Frontal cortex (tissue), 4 donors: ENCODE data around the gene SYT8. TPM values are rescaled to one million over a fixed set of nuclear protein-coding genes. Genes with fewer than 3 reads are reported as not detected.

Experiments
- DNase-seq, 2 donors: peaks; one replicate each; pipeline ENCODE4 v3.0.0; 2012; ENCODE audit warnings: low spot score in 2 of 2
- FAIRE-seq: peaks from 2 replicates; lab custom pipeline; 2012; peaks lifted over from hg19 to GRCh38; lab: Jason Lieb, UNC
- total RNA-seq: library from RNA; depleted of rRNA; stranded (reverse); fragments of >200 nt; gene quantifications from one replicate; pipeline ENCODE4 v1.2.3, GENCODE V29; 2014
- donor health status: control.
- donor health status: control.
- donor health status: control.

SYT8 gene
- total RNA-seq, 1 donor from 2014 or later = not detected

DNA sequence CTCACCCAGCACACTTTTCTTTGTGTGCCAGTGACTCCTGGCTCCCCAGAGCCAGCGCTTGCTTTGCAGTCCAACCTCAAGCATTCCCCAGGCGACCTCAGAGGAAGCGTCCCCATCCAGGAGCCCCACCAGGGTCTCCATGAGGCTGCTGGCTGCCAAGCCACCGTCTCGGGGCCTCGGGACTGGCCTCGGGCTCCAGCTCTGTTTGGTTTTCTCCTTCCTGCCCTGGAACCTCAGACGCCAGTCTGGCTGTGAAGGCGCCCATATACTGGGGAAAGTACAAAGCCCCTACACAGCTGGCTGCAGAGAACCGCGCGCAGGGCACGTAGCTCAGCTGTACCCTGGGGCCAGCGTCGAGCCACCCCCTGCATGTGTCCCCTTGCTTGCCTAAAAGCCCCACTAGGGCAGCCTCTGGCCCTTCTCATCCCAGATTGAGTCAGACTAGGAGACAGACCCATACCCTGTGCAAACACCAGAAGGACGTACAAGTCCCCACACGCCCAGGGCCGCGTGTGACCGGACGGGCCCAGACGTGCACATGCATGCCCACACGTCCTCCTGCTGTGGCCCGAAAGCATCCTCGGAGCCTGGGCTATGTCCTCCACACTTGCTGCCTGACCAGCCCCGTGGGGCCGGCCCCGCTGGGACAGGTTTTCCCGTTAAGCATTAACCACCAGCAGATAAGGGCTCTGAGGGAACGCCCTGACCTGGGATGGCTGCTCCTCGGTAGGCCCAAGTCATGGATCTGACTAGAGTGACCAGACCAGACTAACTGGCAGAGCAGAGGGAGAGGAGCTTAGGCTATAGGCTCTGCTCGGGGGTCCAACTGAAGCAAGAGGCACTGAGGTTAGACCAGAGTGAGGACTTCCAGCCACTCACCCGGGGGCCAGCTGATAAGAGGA, 4.2 kb upstream of the SYT8 start:
- DNase-seq (no peak), FAIRE-seq (no peak)

DNA sequence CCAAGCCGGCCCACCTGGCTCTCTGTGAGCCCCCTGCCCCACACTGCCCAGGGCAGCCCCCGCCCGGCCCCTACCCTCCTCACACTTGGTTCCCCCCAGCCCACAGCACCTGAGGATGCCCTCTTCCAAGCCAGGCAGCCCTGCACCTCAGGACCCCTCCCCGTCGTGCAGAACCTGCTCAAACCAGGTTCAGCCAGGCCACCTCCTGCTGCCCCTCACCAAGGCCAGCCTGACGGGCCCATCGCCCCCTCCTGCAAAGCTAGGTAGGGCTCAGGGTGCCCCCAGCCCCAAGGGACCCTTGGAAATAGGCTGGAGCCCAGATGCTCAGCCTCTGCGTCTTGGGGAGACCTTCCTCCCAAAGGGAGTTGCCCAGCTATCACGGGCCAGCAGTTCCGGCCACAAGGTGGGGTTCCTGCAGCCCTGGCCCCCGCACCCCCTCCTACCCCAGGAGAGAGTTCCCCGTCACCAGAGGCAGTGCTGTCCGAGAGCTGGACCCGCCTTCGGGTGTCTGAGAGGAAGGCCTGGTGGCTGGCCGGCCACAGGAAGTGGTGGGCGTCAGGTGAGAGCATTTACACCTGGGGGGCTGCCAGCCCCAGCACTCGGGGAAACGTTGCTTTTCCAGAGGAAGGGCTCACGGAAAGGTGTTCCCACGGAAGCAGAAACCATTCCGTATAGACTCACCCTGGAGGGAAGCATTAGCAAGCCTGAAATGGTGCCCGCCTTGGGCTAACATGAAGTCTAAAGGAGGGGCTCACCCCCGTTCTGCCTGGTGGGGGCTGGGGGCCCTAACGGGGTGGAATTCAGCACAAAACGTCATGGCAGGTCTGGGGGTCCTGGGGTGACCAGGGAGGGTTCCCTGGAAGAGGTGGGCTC, 3.2 kb upstream of the SYT8 start:
- no peak for FAIRE-seq
- no peak for DNase-seq

DNA sequence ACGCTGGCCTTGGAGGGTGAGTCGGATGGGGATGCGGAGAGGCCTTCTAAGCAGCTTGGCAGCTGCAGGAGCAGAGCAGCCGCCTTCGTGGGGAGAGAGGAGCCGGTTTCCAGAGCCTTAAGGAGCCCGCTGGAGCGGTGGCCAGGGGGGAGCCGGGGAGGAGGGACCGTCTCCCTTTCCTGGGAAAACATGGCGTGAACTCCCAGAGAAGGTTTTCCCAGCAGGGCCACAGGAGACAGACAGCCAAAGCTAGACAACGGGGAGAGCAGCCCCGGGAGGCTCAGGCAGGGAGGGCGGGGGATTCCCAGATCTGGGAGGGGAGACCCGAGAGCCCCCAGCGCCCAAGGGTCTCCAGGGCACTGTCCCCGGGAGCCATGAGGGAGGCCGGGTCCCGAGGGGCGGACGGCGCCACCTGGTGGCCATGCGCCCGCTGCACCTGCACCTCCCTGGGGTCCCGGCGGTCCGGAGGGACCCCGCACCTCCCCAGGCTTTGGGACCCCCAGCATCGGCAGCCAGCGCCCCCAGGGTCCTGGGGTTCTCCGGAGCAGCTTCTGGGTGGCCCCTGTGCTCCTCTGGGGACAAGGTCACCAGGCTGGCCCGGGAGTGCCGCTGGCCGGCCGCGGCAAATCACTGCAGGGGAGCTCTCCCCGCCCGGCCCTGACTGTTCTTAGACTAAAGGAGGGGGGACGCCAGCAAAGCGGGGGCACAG, 2.4 kb upstream of the SYT8 start:
- no peak for FAIRE-seq
- DNase-seq = peak; percentile 83 to 86

DNA sequence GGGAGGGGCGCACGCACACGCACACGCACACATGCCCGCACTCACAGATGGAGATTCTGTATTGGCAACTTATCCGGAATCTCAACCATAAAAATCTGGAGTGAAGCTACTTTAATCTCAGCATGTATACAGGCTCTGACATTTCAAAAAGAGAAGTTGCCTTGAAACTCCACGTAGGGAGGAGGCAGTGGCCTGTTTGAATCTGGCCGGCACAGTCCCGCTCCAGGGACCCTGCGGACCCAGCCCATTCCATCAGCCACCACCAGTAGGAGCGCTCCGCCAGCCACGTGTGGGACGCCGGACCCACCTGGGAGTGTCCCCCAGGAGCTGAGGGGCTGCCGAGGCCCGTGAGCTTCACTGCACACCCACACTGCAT, 1.9 kb upstream of the SYT8 start:
- FAIRE-seq = no peak
- DNase-seq = no peak

DNA sequence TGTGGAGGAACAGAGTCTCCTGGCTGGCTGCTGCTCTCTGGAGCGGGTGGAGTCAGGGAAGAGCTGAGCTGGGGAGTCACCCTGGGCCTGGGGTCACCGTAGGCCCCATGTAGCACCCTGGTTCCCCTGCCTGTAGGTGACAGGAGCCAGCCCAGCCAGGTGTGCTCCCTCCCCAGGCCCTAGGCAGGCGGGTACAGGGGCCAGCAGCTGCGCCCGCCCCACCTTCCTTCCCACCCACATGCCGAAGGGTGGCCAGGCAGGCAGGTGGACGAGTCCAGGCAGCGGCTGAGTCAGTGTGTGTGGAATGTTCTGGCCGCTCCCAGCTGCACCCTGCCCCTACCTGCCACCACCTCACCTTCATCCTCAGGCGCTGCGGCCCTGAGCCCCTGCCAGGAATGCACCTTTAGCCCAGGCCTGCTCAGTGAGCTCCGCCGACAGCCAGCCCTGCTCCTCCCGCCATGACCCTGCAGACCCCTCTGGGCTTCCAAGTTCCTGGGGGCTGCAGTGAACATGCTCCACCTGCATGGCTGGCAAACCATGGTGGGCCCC, 654 bp upstream of the SYT8 start:
- FAIRE-seq (no peak), DNase-seq (no peak)

DNA sequence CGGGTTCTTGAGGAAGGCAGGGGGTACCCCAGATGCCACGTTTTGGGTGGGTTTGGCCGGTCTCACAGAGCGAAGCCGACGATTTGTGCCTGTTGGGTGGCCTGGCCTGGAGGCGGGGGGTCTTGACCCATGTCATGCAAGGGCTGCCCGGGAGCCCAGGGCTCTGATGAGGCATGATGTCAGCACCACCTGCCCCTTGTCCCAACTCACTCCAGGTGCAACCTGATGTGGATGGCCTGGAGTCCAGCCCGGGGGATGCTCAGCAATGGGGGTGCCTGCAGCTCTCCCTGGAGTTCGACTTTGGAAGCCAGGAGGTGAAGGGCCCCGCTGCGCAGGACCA, 851 bp downstream of the SYT8 start:
- DNase-seq (no peak), FAIRE-seq (no peak)

DNA sequence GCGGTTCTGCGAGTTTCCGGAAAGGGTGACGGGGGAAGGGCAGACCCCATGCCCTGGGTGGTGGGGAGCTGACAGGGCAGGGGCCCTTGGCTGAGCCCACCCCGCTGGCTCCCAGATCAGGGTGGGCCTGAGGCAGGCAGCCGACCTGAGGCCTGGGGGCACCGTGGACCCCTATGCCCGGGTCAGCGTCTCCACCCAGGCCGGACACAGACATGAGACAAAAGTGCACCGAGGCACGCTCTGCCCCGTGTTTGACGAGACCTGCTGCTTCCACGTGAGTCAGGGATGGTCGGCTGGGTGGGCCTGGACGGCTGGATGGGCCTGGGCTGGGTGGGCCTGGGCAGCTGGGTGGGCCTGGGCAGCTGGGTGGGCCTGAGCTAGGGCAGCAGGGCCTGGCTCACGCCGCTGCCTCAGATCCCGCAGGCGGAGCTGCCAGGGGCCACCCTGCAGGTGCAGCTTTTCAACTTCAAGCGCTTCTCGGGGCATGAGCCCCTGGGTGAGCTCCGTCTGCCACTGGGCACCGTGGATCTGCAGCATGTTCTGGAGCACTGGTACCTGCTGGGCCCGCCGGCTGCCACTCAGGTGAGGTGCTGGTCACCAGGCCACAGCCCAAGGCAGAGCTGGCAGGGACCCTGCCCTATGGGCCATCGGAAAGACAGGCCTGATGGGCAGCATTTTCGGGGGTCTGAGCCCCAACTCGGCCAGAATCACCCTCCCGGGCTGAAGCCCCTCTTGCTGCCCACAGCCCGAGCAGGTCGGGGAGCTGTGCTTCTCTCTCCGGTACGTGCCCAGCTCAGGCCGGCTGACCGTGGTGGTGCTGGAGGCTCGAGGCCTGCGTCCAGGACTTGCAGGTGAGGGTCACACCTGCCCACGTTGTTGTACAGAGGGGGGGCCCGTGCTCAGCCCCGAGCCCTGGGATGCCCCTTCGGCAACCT, 1.5 kb downstream of the SYT8 start:
- no peak for DNase-seq
- no peak for FAIRE-seq

DNA sequence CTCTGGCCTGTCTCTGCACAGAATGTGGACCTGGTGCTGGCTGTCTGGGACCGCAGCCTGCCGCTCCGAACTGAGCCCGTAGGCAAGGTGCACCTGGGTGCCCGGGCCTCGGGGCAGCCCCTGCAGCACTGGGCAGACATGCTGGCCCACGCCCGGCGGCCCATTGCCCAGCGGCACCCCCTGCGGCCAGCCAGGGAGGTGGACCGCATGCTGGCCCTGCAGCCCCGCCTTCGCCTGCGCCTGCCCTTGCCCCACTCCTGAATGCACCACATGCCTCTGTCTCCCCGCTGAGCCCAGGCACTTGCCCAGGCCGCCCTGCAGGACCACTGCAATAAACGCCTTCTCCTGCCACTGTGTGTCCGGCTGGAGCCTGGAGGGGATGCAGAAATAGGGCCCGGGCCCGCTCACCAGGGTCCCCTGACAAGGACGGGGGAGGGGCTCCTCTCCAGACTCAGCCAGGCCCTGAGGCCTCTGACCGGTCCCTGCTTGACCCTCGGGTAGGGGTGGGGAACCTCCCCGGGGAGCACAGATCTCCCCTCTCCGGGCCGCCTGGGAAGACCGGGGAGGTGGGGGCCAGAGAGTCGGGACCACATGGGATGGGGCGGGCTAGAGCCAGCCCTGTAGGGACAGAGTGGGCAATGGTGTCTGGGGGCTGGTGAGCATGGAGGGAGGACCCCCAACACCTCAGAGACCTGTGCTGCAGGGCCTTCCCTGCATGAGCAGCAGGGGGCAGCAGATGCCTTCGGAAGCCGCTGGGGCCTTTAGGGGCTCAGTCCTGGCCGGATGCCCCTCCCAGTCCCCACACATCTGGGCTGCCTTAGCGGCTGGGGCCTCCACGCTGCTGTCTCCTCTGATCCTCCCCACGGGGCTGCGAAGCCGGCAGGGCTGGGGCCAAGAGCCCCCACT, 2.6 kb downstream of the SYT8 start:
- DNase-seq (peak; percentile 77 to 83), FAIRE-seq (no peak)

DNA sequence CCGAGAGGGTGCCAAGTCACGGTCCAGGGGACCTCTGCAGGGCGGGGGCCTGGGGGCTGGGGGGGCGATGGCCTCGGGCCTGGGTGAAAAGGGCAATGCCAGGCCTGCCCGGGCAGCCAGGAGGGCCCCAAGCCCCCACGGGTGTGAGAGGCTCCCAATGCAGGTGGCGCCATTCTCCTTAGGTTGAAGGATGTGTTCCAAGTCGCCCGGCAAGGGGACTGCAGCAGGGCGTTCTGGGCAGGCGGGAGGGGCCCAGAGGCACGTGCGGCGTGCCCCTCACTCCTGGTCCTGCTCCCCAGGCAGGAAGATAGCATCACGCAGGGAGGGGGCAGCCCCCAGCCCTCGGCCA, 3.3 kb downstream of the SYT8 start:
- DNase-seq = no peak
- no peak for FAIRE-seq

DNA sequence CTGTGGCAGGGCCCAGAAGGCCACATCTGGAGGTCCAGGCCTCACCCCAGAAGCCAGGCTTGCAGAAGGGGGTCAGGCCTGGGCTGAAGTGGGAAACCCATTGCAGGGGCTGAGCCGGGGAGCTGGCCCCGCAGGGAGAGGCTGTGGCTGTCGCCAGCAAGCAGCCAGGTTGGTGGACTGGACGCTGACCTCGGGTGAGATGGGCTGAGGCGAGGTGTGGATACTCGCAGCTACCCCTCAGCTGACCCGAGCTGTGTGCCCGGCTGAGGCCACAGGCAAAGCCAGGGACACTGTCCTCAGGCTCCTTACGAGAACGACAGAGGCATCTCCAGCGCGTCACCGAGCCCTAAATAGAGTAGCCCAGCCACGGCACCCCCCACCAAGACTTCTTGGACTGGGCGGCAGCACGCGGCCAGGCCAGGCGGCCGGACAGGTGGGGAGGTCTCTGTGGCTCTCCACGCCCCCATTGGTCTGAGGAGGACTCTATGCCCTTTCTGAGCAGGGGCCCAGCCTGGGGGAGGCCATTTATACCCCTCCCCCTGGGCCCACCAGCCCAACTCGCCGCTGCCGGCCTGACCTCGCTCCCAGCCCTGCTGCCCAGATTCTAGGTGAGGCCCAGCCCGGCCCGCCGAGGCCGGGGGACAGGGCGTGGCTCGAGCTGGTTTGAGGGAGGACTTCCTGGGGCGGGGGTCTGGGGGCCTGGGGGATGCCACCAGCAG, 3.8 kb downstream of the SYT8 start, which contains the start of gene TNNI2:
TNNI2 (plus strand) TSS at position 556 of the 719 bp plus-strand sequence. CDS start 716 bp downstream, outside the sequence.
- no peak for FAIRE-seq
- no peak for DNase-seq

DNA sequence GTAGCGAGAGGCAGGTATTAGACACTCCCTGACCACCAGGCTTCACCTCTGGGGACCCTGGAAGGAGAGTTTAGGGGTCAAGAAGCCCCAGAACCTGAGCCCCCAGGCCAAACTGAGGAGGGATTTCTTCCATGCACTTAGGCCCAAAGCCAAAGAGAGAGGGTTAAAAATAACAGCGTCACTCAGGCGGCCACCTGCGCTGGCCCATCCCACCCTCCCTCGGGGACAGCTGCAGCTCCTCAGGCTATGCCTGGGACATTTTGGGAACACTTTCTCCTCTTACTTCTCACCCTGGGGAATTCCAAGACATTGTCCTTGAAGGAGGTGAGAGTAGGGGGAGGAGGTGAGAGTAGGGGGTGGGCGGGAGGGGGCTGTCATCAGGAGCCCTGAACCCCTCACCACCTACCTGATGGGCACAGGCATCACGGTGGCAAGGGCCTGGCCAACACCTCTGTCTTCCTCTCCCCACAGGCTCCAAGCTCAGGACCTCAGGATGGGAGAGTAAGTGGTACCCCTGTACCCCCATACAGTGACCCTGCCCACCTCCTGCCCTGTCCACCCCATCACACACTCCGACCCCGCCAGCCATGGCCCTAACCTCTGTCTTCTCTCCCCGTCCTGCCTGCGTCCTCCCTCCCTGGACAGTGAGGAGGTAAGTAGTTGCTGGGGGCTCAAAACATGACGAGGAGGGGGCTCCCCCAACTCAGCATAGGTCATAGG, 4.6 kb downstream of the SYT8 start:
- DNase-seq = no peak
- no peak for FAIRE-seq

DNA sequence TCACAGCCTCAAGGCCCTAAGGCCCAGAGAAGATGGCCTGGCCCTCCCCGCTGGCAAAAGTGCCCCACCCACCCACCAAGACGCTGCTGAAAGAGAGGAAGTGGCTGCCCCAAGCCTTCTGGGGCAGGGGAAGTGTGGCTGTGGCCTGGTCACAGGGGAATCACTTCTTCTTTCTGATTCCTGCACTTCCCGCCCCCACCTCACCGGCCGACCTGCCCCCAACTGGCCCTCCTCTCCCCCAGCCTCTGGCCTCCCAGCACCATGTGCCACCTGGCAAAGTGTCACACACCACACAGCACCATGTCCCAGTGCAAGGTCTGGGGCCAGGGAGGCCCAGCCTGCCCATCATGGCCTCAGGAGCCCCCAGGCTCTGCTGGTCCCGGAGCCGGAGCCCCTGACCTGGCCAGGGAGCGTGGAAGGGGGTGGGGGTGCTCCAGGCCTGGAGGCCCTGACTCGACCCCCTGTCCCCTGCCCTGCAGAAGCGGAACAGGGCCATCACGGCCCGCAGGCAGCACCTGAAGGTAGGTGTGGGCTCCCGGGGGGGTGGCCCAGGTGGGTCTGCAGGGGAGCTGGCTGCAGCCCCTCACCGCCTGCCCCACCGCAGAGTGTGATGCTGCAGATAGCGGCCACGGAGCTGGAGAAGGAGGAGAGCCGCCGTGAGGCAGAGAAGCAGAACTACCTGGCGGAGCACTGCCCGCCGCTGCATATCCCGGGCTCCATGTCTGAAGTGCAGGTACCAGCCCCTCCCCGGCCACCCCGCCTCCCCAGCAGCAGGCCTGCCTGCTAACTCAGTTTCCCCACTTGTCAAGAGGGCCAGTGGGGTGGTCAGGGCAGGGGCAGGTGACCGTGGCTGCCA, 5.4 kb downstream of the SYT8 start:
- no peak for FAIRE-seq
- DNase-seq = peak in 1 of 2 donors; percentile 58

DNA sequence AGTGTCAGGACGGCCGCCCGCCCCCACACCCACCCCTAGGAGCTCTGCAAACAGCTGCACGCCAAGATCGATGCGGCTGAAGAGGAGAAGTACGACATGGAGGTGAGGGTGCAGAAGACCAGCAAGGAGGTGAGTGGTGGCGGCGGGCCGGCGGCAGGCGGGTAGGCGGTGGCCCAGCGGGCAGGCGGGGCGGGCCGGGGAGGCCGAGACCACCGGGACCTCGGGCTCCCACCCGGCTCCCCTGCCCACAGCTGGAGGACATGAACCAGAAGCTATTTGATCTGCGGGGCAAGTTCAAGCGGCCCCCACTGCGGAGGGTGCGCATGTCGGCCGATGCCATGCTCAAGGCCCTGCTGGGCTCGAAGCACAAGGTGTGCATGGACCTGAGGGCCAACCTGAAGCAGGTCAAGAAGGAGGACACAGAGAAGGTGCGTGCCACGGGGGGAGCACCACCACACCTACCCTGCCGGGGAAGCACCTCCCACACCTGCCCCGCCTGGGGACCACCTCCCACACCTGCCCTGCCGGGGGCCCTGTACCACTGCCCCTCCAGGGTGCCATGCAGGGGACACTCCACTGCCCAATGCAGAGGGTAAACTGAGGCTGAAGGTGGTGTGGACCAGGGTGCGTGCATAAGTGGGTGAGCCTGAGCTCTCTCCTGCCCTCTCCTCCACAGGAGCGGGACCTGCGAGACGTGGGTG, 6.1 kb downstream of the SYT8 start:
- FAIRE-seq (no peak), DNase-seq (no peak)

DNA sequence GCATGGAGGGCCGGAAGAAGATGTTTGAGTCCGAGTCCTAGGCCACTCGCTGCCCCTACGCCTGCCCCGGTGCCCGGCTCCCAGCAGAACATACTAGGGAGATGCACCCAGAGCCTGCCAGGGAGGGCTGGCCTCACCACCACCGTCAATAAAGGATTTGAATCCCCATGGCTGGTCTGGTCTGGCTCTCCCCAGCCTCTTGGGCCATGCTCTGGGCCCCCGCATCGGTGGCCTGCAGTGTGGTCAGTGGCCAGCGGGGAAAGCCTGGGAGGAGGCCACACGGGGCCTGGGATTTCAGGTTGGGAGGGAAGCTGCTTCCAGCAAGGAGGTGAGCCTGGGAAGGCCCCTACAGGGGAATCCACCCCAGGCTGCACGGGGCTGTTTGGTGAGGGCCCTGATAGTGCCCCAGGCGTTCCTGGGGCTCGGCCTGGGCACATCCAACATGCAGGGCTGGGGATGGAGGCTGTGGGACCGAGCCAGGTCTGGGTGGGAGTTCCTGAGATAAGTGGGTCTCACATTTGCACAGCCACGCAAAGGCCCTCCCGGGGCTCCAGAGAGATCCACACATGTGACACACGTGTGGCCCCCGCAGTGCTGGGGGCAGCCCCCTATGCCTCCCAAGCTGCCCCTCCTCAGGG, 6.8 kb downstream of the SYT8 start:
- DNase-seq (no peak), FAIRE-seq (no peak)
